Lower leg skin (tissue), 3 donors: Measurements from ENCODE around the gene MAPK12.

Source experiments
- CTCF ChIP-seq, 3 donors: fragments of 450-650 bp; IDR thresholded peaks; one replicate each; pipeline ENCODE4 v1.5.1; 2016; ENCODE audit warnings: antibody characterized with exemption in 3 of 3, mild to moderate bottlenecking in 3 of 3, moderate library complexity in 2 of 3
- POLR2A ChIP-seq, 2 donors: fragments of 450-650 bp; IDR thresholded peaks; one replicate each; pipeline ENCODE4 v1.6.1; 2016 to 2017; ENCODE audit warnings: antibody characterized with exemption in 2 of 2, mild to moderate bottlenecking in 1 of 2, moderate library complexity in 1 of 2

DNA sequence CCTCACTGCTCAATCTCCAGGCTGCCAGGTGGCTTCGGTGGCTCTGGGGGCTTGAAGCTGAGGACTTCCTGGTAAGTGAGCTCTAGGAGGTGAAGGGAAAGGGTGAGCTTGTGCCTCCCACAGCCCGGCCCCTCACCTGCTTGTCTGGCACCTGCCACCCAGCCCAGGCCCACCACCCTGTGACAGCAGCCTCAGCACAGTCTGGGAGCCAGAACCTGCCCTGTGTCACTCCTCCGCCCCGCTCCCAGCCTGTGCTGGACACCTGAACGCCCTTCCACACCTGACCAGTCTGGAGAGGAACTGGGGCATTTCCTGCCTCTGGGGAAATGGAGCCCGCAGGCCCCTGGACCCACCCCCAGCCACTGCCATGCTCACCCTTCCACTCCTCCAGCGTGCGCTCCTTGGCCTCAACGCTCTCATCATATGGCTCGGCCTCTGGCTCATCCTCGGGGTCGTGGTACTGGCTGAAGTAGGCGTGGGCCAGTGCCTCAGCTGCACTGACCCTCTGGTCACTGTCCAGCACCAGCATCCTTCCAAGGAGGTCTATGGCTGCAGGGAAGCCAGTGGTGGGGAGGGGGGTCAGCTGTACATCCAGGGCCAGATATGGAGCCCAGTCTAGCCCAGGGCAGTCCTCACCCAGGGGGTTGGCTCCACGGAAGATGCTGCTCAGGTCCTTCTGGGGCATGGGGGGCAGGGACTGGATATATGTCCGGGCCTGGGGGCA lies 3.6 kb upstream of the MAPK12 start:
- TF ChIP-seq CTCF (IDR thresholded peaks at IDR 0.05) (no peak), POLR2A (IDR thresholded peaks at IDR 0.05) (no peak)
